Activated naive CD8-positive, alpha-beta T cell treated with anti-CD3 and anti-CD28 coated beads, Interleukin-2, amount 50 U/mL, for 16 hours (primary cell): ENCODE results near the gene CHAT.
"Not testable (repeated sequence)": the region's sequence is repeated elsewhere in the genome, so short reads cannot be mapped to it uniquely, and the experiment has no call there.

Experiments
- DNase-seq: peaks from one replicate; pipeline ENCODE4 v3.0.0-alpha.2; 2020; ENCODE audit warnings: low read depth, low spot score

Gene CHAT

DNA sequence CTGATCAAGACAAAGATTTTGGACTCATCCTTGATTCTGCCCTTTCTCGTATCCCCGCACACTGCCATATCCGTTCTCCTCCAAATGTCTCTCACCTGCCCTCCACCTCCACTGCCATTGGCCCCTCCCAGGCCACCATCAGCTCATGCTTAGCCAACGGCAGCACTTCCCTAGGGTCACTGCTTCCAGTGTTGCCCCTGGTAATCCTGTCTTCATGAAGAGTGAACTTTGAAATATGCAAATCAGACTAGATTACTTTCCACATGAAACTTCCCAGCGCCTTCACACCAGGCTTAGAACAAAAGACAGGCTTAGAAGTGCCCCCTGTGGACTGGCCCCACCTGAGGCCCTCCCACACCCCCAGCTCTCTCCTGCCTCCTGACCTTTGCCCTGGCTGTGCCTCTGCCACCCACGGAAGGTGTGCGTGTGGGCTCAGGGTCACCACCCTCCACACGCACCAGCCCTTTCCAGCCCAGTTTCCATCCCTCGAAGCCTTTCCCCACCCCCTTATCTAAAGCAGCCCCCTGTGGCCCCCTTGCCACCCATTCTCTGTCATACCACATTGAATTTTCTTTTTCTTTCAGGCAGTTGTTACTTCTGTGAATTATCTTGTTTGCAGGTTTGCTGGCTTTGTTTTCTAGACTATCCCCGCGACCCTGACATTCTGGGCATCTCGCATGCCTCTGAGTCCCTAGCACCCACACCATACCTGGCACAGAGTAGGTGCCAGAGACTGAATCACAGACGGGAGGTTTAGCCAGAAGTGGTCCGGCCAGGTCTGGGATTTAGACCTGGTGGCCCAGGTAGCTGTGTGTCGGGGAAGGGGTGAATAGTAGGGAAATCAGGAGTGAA, 38.8 kb downstream of the CHAT start:
- DNase-seq, result no peak

DNA sequence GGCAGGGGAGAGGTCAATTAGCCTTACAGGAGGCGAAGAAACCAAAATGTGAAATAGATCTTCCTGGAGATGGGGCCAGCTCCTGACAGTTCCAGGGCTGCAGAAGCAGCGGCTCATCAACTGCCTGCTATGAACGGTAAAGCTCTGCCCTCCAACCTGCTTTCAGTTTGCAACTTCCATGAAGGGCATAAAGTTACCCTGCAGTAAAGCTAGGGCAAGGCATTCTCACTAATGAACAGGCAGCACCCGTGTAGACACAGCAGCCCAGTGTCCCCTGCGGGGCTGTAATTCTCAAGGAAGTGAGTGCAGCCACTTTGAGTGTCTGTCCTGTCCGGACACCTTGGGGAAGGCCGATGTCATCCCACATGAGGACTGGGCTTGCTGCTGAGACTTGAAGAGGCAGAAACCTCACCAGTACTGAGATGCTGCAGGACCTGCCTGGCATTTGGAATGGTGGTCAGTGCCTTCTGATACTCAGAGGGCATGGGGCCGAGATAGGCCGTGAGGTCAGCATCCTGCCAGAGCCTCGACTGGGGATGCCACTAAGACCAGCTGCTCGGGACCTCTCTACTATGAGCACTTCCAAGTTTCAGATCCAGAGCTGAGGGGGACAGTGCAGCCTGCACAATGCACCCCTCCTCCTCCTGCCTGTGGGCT, 39.6 kb downstream of the CHAT start:
- DNase-seq, result no peak

DNA sequence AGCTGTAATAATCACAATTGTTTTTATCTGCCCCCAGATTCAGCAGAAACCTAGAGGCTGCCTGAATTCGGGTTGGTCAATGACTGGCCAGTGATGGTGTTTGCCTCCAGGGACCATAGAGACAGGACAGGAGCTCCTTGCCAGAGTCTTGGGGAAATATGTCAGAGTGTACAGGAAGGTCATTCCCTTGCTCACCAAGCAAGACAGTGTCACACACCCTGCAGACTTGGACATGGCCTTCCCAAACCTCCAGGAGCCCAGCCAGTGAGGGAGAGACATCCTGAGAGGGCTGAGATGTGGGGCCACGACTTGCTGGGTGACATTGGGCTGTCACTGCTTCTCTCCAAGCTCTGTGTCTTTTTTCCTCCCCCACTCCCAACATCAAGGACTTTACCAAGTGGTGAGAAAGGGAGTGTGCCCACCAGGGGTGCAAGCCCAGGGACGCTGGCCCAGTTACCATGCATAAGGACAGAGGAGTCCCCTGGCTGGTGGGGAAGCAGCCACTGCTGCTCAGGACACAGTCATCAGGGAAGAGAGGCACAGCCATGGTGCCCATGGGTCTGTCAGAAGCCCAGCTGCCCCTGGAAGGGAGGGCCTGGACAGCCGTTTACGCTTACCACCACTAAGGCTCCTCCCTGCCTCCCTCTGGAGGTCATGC, 40.3 kb downstream of the CHAT start:
- DNase-seq, result no peak

DNA sequence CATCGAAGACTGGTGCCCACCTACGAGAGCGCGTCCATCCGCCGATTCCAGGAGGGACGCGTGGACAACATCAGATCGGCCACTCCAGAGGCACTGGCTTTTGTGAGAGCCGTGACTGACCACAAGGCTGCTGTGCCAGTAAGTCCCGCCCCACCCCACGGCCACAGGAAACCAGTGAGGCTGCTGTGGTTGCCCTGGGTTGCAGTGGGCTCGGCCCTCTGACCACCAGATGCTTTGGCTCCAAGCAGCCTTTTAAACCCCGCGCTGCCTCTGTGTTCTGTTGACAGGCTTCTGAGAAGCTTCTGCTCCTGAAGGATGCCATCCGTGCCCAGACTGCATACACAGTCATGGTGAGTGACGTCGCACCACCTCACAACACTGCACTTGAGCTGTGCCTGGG, 41.3 kb downstream of the CHAT start:
- no peak for DNase-seq

DNA sequence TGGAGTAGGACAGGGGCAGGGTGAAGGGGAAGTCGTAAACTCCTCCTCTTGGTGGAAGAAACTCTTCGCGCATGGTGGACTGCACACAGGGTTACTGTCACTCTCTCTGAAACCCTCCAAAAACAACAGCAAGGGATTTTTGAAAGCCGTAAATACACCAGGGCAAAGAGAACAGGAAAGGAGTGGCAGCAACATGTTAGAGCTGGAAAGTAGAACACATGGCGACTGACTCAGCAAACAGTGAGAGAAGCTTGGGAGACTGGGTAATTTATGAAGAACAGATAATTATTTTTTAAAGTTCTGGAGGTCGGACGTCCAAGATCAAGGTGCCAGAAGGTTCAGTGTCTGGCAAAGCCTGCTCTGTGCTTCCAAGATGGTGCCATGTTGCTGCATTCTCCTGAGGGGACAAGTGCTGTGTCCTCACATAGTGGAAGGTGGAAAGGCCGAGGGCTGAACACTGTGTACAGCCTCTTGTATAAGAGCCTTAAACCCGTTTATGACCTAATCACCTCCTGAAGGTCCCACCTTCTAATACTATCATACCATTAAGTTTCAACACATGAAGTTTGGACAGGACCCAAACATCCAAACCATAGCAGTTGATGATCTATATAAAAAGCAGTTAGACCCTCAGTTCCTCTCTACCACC, 43.1 kb downstream of the CHAT start:
- DNase-seq, result no peak

DNA sequence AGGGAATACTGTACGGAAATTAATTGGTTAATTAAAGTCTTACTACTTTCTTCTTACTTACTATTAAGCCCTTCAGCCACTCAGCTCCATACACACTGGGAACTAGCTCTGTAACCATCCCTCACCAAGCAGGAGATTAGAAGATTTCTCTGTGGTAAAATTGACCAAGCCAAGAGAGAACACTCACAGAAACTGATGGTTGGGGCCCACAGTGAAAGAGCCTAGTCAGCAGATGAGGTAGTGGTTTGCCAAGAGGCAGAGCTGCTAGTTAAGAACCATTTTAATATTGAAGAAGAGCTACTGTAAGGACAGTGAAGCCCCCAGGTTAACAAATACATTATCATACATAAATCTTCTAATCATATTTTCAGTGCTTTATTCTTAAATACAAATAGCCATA, 43.8 kb downstream of the CHAT start:
- DNase-seq, result no peak

DNA sequence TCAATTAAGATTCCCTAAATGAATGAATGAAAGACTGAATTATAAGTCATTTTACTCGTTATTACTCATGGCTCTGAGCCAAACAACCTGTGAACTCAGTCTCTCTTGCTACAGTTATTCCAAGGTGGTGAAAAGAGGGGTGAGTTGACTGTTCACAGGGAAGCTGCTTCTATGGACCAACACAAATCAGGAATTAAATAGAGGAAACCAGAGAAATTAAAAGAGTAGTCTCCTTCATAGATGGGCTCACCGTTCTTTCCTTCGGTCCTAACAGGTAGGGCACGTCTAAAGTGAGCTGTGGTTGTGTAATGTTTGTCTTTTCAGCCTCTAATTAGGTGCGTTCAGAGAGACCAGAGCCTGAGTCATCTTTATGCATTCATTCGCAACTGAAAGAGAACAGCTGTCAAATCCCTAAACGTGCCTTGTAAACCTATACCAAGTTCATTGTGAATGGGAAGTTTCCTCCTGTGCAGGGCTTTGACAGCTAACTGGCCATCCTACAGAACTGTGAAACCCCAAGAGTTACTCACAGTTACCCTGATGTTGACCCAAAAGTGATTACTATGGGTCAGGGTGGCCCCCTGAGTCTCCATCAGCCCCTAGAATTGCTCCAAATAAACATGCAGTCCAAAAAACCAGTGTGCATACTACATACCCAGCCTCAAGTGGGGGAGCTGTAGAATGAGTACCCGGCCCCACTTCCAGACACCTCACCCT, 47.5 kb downstream of the CHAT start:
- DNase-seq, result no peak

DNA sequence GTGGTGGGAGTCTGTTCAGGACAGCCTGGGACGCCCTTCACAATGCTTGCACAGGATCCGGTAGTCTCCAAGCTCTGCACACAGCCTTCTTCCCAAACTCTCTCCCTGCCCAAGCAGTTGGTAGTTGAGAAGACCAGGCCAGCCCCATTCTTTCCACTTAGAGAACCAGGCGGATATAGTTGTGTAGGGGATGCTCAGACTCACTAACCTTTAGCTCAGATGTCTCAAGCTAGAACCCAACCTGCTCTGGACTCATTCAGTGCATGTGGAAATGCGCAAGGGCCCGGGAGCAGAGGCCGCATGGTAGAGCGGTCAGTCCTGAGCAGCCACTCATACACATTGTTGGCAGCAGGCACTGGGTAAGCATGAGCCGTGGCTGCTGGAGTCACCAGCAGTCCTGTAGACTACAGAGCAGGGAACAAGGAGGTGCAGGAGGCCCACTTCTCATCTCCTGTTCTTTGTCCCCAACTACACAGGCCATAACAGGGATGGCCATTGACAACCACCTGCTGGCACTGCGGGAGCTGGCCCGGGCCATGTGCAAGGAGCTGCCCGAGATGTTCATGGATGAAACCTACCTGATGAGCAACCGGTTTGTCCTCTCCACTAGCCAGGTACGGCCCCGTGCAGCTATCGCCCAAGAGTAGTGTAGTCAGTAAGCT, 48.5 kb downstream of the CHAT start:
- no peak for DNase-seq

GRCh38 chr10:49663596-49663995, 49.8 kb downstream of the CHAT start:
- DNase-seq, result no peak

DNA sequence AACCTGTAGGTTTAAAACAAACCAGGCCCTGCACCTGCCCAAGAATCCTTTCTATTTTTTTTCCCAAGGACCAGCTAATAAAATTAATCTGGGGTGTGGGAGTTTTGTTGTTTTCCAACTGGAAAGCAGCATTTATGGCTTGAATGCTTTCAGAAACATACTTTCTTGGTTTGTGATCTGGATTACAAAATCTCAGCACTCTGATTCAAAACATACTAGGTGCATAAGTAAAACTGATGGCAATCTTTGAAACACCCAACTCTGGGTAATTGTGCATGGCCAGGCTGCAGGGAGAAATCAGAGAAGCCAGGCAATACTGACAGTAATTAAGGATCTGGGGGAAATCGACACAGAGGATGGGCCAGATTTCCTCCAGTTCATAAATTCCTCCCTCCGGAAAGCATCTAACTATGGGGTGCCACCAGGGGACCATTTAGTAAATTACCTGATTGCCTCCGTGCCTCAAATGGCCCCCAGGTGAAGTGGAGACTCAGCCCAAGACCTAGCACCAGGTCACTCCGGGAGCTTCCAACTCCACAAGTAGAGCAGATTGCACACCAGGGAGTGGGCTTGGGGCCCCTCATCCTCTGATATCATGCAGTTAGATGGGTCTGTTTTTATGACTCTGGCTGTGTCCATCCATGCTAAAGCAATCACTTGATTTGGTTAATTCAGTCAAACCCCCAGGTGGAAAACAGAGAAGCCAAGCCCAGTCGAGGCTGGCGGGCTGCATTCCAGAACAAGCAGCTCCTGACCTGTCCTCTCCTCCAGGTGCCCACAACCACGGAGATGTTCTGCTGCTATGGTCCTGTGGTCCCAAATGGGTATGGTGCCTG, 50.4 kb downstream of the CHAT start:
- DNase-seq, result no peak

DNA sequence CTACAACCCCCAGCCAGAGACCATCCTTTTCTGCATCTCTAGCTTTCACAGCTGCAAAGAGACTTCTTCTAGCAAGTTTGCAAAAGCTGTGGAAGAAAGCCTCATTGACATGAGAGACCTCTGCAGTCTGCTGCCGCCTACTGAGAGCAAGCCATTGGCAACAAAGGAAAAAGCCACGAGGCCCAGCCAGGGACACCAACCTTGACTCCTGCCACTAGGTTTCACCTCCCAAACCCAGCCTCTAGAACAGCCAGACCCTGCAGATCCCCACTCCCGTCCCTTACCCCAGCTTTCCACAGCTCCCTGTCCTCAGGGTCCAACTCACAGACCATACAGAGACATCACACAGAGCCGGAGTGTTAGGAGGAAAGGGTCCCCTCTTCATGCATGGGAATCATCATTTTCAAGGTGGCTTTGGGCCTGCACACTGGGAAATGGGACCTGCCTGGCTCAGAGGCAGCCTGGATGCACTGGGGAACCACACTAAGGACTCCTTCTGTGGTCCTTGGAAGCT, 51.1 kb downstream of the CHAT start:
- DNase-seq, result no peak

GRCh38 chr10:49666054-49666615, 52.3 kb downstream of the CHAT start:
- no peak for DNase-seq

GRCh38 chr10:49666685-49667084, 52.8 kb downstream of the CHAT start:
- DNase-seq, result no peak

GRCh38 chr10:49667991-49668390, 54.2 kb downstream of the CHAT start:
- no peak for DNase-seq

GRCh38 chr10:49668684-49669083, 54.8 kb downstream of the CHAT start:
- DNase-seq, result no peak

DNA sequence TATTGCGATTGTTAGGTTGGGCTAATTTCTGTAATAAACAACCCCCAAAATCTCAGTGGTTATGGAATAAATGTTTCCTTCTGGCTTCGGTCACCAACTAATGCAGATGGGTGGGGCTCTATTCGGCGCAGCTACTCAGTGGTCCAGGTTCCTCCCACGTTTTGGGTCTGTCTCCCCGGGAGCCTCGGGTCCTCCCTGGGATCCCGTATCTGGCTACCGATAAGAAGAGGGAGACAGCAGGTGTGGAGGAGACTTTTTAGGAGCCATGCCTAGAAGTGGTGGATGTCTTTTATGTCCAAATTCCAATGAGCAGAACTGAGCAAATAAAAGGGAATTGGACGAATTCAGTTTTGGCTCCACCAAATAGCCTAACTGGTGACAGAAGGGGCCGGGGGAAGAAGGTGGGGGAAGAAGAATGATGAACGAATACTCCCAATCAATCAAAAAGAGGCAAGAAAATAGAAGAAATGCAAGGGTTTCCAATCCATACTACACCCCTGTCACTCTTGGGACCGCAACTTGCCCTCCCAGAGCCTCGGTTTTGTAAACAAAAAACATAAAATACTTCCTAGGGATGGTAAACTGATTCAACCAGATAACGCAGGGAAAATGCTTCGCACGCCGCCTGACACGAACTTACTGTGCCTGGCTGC, 65.1 kb downstream of the CHAT start:
- no peak for DNase-seq

GRCh38 chr10:49679480-49679893, 65.7 kb downstream of the CHAT start, which contains the start of gene C10orf53:
Gene C10orf53, plus strand, starts transcription at chr10:49679651. Its CDS starts 47 bp downstream, at chr10:49679698.
- no peak for DNase-seq

DNA sequence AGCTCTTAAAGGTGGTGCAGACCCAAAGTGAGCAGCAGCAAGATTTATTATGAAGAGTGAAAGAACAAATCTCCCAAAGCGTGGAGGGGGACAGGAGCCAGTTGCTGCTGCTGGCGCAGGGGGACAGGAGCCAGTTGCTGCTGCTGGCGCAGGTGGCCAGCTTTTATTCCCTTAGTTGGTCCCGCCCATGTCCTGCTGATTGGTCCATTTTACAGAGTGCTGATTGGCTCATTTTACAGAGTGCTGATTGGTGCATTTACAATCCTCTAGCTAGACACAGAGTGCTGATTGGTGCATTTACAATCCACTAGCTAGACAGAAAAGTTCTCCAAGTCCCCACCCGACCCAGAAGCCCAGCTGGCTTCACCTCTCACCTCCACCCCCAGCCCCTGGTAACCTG, 68.6 kb downstream of the CHAT start:
- not testable (repeated sequence) for DNase-seq

DNA sequence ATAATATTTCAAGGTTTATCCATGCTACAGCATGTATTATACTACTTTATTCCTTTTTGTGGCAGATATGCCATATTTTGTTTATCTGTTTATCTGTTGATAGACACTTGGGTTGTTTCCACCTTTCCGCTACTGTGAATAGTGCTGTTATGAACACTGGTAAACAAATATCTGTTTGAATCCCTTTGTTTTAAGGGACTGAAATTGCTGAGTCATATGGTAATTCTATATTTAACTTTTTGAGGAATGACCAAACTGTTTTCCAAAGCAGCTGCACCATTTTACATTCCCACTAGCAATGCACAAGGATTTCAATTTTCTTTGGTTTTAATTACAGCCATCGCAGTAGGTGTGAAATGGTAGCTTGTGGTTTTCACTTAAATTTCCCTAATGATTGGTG, 69.0 kb downstream of the CHAT start:
- no peak for DNase-seq
